Prostate gland (tissue), 2 donors: ENCODE data around the gene SERPINB5. TPM values are rescaled to one million over a fixed set of nuclear protein-coding genes. Genes with fewer than 3 reads are reported as not detected.
A peak's percentile ranks its signal among the peaks of the same experiment; 100 is the strongest.
"Not testable (repeated sequence)": the region's sequence is repeated elsewhere in the genome, so short reads cannot be mapped to it uniquely, and the experiment has no call there.

Experiments used
- DNase-seq: peaks from one replicate; pipeline ENCODE4 v3.0.0-alpha.2; 2019; ENCODE audit warnings: low spot score
- H3K27ac ChIP-seq, 2 donors: fragments of 200-600 bp; sonication (generic); 2 replicates each; pipeline ENCODE4 v1.5.1; 2017 to 2019
- H3K27me3 ChIP-seq: fragments of 200-600 bp; sonication (generic); replicated peaks from 2 replicates; pipeline ENCODE4 v1.5.1; 2019; ENCODE audit not compliant: insufficient read depth
- H3K36me3 ChIP-seq, 2 donors: fragments of 200-600 bp; sonication (generic); 1 replicate in 1 of 2; 2 replicates in 1 of 2; pipeline versions ENCODE4 v1.5.1 to v1.8.1; 2017 to 2019
- H3K4me1 ChIP-seq: fragments of 200-600 bp; sonication (generic); replicated peaks from 2 replicates; pipeline ENCODE4 v1.5.1; 2019
- H3K4me3 ChIP-seq, 2 donors: fragments of 200-600 bp; sonication (generic); 2 replicates each; pipeline ENCODE4 v1.5.1; 2017 to 2019
- H3K9me3 ChIP-seq: fragments of 200-600 bp; sonication (generic); 2 replicates; pipeline ENCODE4 v1.5.1; 2017
- POLR2A ChIP-seq: fragments of 450-650 bp; IDR thresholded peaks from one replicate; pipeline ENCODE4 v1.6.1; 2016; ENCODE audit warnings: antibody characterized with exemption, mild to moderate bottlenecking
- POLR2AphosphoS5 ChIP-seq: sonication (generic); formaldehyde crosslinking; IDR thresholded peaks from one replicate; pipeline ENCODE4 v1.6.1; 2017; ENCODE audit warnings: antibody characterized with exemption
- WGBS: methylation state at CpG from one replicate; pipeline ENCODE4 v1.1.5; 2018; 5-methylcytosine and 5-hydroxymethylcytosine counted together
- intact Hi-C: fragments of 100-400 bp; cut with DNase I; formaldehyde crosslinking; loops from one replicate; pipeline ENCODE4 v1.14.2; 2022
- total RNA-seq, 2 donors: library from RNA; depleted of rRNA; stranded (reverse); fragments of >200 nt; gene quantifications; one replicate each; pipeline ENCODE4 v1.1.0, GENCODE V29; 2016
- TF ChIP-seq, protein P1 (sequence below), 4 experiments: fragments of 200-600 bp in 2 of 4; fragments of 450-650 bp in 2 of 4; sonication (generic) in 2 of 4; IDR thresholded peaks; 1 replicate in 3 of 4; 2 replicates in 1 of 4; pipeline ENCODE4 v1.5.1; 2016 to 2019; ENCODE audit warnings: antibody characterized with exemption in 4 of 4, mild to moderate bottlenecking in 2 of 4, moderate library complexity in 2 of 4

SERPINB5 gene
- total RNA-seq, 2 donors from 2014 or later, result 7.3 to 17.3 TPM

DNA sequence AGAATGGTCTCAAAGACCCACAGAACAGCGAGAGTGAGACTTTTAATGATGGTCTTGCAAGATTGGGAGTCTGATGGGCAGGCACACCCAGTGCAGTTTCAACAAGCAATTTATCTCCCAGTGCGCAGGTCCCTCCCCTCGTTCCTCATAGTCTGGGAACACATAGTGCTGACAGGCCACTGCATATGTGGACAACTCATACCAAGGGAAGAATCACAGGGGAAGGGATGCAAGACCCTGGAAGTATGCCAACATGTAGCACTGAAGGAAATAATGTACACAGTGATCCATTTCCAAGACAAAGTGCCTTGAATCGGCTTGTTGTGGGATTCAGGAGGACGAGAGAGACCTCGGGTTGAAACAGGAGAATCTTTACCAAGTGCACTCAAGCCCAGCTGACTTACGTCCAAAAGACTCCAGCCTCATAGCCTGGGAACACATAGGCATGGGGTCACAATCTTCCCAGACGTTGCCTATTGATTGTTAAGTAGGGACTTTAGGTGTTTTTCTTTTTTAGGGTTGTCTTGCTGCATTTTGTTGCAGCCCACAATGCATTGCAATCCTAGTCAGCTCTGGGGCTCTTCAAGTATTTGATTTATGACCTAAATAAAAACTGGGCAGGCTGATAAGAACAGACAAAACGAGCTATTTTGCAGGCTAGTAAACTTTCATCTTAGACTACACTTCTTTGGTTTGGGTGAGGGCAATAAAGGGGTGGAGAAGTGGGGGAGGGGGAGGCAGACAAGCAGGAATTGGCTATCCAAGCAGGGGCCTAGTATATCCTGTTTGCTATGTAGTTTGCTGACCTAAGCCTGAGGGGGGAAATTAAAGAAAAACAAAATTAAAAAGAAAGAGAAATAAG, 24.7 kb upstream of the SERPINB5 start:
- no peaks in the 10 kb centered on the region for H3K9me3 ChIP-seq
- 23% methylated on average over 9 of the region's 9 CpGs for WGBS
- no peaks in the 10 kb centered on the region for H3K27me3 ChIP-seq
- intact Hi-C loops, result no loop called here
- H3K4me3 ChIP-seq, result no peak overlapping the region
- H3K27ac ChIP-seq, result peak overlapping the region; percentile 50 to 60
- TF ChIP-seq, protein P1, sequence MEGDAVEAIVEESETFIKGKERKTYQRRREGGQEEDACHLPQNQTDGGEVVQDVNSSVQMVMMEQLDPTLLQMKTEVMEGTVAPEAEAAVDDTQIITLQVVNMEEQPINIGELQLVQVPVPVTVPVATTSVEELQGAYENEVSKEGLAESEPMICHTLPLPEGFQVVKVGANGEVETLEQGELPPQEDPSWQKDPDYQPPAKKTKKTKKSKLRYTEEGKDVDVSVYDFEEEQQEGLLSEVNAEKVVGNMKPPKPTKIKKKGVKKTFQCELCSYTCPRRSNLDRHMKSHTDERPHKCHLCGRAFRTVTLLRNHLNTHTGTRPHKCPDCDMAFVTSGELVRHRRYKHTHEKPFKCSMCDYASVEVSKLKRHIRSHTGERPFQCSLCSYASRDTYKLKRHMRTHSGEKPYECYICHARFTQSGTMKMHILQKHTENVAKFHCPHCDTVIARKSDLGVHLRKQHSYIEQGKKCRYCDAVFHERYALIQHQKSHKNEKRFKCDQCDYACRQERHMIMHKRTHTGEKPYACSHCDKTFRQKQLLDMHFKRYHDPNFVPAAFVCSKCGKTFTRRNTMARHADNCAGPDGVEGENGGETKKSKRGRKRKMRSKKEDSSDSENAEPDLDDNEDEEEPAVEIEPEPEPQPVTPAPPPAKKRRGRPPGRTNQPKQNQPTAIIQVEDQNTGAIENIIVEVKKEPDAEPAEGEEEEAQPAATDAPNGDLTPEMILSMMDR (IDR thresholded peaks at IDR 0.05), result no peak
- peak; percentile 40 for TF ChIP-seq POLR2AphosphoS5
- TF ChIP-seq POLR2A, result no peak
- peak; percentile 53 for DNase-seq
- peaks cover 6% of the 10 kb centered on the region for H3K4me1 ChIP-seq
- H3K36me3 ChIP-seq, result no peaks in the 10 kb centered on the region

DNA sequence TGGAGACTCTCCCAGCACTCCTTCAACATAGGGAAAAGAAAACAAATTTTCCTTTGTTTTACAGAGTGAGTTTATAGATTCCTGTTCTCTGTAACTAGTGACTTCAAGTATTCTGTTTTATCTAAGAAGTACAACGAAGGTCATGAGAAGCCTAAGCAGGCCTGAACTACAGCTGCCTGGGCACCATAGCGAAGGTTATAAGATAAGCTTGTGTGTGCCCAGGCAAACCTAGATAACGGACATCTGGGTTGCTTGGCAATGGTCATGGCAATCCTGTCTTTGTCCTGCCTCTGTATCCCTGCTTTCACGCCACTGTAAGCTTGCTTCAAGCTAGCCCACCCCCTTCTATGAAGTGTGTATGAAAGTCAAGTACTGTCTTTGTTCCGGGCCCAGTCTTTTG, 24.0 kb upstream of the SERPINB5 start:
- 47% methylated on average over 5 of the region's 5 CpGs for WGBS
- H3K27me3 ChIP-seq, DNase-seq, H3K36me3 ChIP-seq, H3K4me3 ChIP-seq, H3K4me1 ChIP-seq, intact Hi-C loops, H3K9me3 ChIP-seq: not testable (repeated sequence)
- peak overlapping the region; percentile 50 to 60 for H3K27ac ChIP-seq

DNA sequence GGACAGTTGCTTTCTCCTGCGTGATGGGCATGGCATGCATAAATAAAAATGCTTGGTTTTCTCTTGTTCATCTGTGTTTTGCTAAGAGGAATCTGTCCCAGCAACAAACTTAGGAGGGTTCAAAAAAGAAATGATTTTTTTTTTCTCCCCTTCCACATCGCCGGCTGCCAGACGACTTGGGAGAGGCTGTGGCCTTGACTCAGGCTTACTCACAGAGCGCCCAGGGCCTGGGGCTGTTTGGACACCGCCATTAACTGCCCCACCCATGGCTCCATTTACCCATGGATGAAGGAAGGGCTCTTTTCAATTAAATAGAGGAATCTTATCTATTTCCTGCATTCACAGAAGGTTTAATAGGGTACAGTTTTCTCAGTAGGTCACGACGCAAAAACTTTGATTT, 22.3 kb upstream of the SERPINB5 start:
- DNase-seq, result no peak
- intact Hi-C loops, result no loop called here
- Histone ChIP-seq H3K36me3 (no peaks in the 10 kb centered on the region), H3K27ac (no peak overlapping the region), H3K4me3 (no peak overlapping the region), H3K9me3 (no peaks in the 10 kb centered on the region), H3K27me3 (no peaks in the 10 kb centered on the region), H3K4me1 (peaks cover 6% of the 10 kb centered on the region)
- WGBS, result 86% methylated on average over 8 of the region's 8 CpGs
- TF ChIP-seq POLR2A, result no peak
- TF ChIP-seq, protein P1 (IDR thresholded peaks at IDR 0.05), result no peak
- no peak for TF ChIP-seq POLR2AphosphoS5

DNA sequence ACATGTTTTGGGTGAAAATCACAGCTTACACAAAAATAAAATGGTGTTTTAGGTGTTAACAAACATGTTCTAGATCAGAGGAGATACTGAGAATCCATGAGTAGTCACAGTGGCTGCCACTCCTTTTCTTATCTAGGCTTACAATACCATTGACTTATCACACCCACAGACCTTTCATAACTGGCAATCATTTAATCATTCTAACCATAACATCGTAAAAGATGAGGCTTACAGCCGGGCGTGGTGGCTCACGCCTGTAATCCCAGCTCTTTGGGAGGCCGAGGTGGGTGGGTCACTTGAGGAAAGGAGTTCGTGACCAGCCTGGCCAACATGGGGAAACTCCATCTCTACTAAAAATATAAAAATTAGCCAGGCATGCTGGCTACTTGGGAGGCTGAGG, 18.8 kb upstream of the SERPINB5 start:
- WGBS, result 85% methylated on average over 6 of the region's 6 CpGs
- intact Hi-C loops, result no loop called here
- Histone ChIP-seq H3K4me3 (no peak overlapping the region), H3K27me3 (no peaks in the 10 kb centered on the region), H3K9me3 (no peaks in the 10 kb centered on the region), H3K36me3 (no peaks in the 10 kb centered on the region), H3K27ac (no peak overlapping the region), H3K4me1 (peaks cover 1% of the 10 kb centered on the region)
- TF ChIP-seq, protein P1 (IDR thresholded peaks at IDR 0.05), result no peak
- TF ChIP-seq POLR2A (no peak), POLR2AphosphoS5 (no peak)
- no peak for DNase-seq

DNA sequence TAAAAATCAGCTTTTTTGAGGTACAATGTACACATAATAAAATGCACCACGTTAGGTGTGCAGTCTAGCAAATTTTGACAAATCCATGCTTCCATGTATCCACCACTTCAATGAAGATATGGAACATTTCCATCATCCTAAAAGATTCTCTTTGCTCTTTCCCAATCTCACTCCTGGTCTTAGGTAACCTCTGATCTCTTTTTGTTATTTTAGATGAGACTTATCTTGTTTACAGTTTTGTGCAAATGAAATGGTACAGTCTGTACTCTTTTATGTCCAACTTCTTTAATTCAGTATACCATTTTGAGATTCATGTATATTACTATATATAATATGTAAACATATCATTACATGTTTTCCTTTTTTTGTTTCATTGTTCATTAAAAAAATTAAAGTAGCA, 16.3 kb upstream of the SERPINB5 start:
- Histone ChIP-seq H3K4me3 (no peak overlapping the region), H3K27ac (no peak overlapping the region), H3K27me3 (no peaks in the 10 kb centered on the region), H3K36me3 (no peaks in the 10 kb centered on the region), H3K4me1 (no peaks in the 10 kb centered on the region), H3K9me3 (no peaks in the 10 kb centered on the region)
- no peak for DNase-seq
- WGBS, result 76% methylated on average over 1 of the region's 1 CpG
- TF ChIP-seq POLR2AphosphoS5 (no peak), POLR2A (no peak)
- TF ChIP-seq, protein P1 (IDR thresholded peaks at IDR 0.05), result no peak
- intact Hi-C loops, result no loop called here
